ENCODE measurements around the gene PYGL. TPM values are rescaled to one million over a fixed set of nuclear protein-coding genes. Genes with fewer than 3 reads are reported as not detected.

PYGL gene
- total and polyA plus RNA-seq, 10 of the 15 experiments (the other 5 are each of a cell fraction or from before 2014, with no cell fraction given) = 0.05 to 1.4 (median 0.79) TPM

DNA sequence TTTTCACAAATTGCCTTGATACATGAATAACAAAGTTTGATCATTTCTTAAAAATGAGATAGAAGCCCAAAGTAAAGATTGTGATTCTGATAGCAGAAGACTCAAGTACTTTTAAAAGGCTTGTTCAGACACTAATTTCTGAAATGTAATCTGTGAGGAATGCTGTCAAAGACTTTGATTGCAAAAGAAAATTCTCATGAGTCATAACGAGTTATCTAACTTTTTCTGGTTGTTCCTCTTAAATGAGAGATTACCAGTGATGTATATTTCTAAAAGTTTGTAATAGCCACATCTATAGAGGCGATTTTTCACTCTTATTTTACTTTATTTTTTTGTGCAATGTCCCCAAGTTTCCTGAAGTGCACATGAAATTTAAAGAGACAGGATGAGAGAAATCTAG, 7.0 kb downstream of the PYGL start (continued):
- TF ChIP-seq NR2F1 (conservative IDR thresholded peaks at IDR 0.05) = no peak
- no peak for TF ChIP-seq ZNF384 (IDR thresholded peaks at IDR 0.05; ENCODE audit: borderline replicate concordance, low read depth, low read length)
- no peak for TF ChIP-seq SIN3A (IDR thresholded peaks at IDR 0.05; ENCODE audit: low read depth, low read length)
- TF ChIP-seq RELA (IDR thresholded peaks at IDR 0.05; ENCODE audit: borderline replicate concordance, partially characterized antibody) = no peak
- no peak for TF ChIP-seq SREBF2 (IDR thresholded peaks at IDR 0.05; ENCODE audit: low read length)
- TF ChIP-seq PML (IDR thresholded peaks at IDR 0.05; ENCODE audit: low read length) = no peak
- no peak for TF ChIP-seq NRF1 (conservative IDR thresholded peaks at IDR 0.05; ENCODE audit: low read depth, low read length)

DNA sequence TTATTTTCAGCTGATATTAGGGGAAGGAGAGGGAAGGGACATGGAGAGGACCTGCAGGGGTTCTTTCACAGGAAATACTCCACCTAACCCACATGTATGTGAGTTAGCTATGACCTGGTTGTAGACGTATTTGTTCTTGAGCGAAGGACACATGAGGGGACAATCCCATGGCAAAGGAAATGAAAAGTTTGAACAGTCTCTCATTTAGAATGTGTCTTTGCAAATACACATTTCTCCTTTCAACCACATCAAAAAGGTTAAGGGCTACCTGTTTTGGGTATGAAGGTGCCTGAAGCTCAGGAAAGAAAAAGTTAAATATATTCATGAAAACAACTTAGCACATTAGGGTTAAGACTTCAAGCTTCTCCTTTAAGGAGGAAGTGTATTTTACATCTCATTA, 7.4 kb downstream of the PYGL start:
- H3K79me2 ChIP-seq (ENCODE audit: control insufficient read depth, insufficient read depth, low read length) = no peaks in the 10 kb centered on the region

More for the DNA sequence above, 7.4 kb downstream of the PYGL start:
- Histone ChIP-seq H2AFZ (ENCODE audit: control insufficient read depth, low read depth, low read length) (no peak overlapping the region), H3K4me1 (ENCODE audit: control insufficient read depth, insufficient read depth, low read length) (no peaks in the 10 kb centered on the region), H3K27me3 (replicated peaks in 1 of 2; ENCODE audit: control insufficient read depth in 2 of 2, insufficient read depth in 2 of 2, low read length in 1 of 2) (no peaks in the 10 kb centered on the region; a peak in 1 of 4 replicates), H3K9me3 (replicated peaks; ENCODE audit: control insufficient read depth, insufficient read depth, low read length) (no peaks in the 10 kb centered on the region), H3K27ac (ENCODE audit: control insufficient read depth, insufficient read depth) (no peak overlapping the region), H3K36me3 (ENCODE audit: control insufficient read depth in 2 of 2, insufficient read depth in 2 of 2, low read length in 1 of 2) (no peaks in the 10 kb centered on the region), H3K4me2 (ENCODE audit: control insufficient read depth, insufficient read depth) (no peak overlapping the region), H3K9ac (ENCODE audit: control insufficient read depth, insufficient read depth, low read length) (no peak overlapping the region), H4K20me1 (ENCODE audit: control insufficient read depth, insufficient read depth) (no peaks in the 10 kb centered on the region), H3K4me3 (no peak overlapping the region)
- no peak for FAIRE-seq
- no peak for TF ChIP-seq ATF7 (IDR thresholded peaks at IDR 0.05; ENCODE audit: low read depth)
- peak; percentile 44; the same call in 1 of the 2 replicates for TF ChIP-seq NFIC (IDR thresholded peaks at IDR 0.05; ENCODE audit: low read depth, low read length)
- peak; percentile 63 for TF ChIP-seq RUNX3 (IDR thresholded peaks at IDR 0.05; ENCODE audit: low read length)
- no peak for TF ChIP-seq JUND (IDR thresholded peaks at IDR 0.05; ENCODE audit: low read depth, low read length)
- TF ChIP-seq HDAC2 (IDR thresholded peaks at IDR 0.05) = no peak
- peak; percentile 68 for TF ChIP-seq TCF7 (IDR thresholded peaks at IDR 0.05; ENCODE audit: borderline replicate concordance)
- no peak; the same call in 2 of the 3 replicates for ATAC-seq
- ChIA-PET POLR2A (no interaction called here), RAD21 (ENCODE audit: unreplicated experiment) (no interaction called here), CTCF (interaction anchor here (1.0 kb wide), 1 partner anchor 78 kb away, joined by 4 read pairs; no protein-coding TSS in a partner anchor), SMC1A (ENCODE audit: uncharacterized antibody, unreplicated experiment) (interaction anchor here (1.4 kb wide), 1 partner anchor 11 kb away, joined by 3 read pairs; no protein-coding TSS in a partner anchor)
- DNase-seq (ENCODE audit: low read depth, low spot score) = no peak
- 0% methylated on average over 2 of the region's 2 CpGs for WGBS (ENCODE audit: insufficient coverage, insufficient replicate concordance, low lambda C conversion rate, missing lambda C conversion rate)
- intact Hi-C loops (cut with micrococcal nuclease; ENCODE audit: unreplicated experiment) (no loop called here), in situ Hi-C loops (cut with MboI) (no loop called here)
- no TSS peak for BruUV-seq (replicated peaks)
